GM12874 (cell line): Measurements from ENCODE around the gene DERA.

Experiments used
- TF ChIP-seq, protein P1 (sequence below): IDR thresholded peaks from 2 replicates; pipeline ENCODE4 v1.5.1; 2011; ENCODE audit warnings: low read depth, mild to moderate bottlenecking, control low read depth, low read length, moderate library complexity; ENCODE audit not compliant: insufficient read depth

DERA gene

DNA sequence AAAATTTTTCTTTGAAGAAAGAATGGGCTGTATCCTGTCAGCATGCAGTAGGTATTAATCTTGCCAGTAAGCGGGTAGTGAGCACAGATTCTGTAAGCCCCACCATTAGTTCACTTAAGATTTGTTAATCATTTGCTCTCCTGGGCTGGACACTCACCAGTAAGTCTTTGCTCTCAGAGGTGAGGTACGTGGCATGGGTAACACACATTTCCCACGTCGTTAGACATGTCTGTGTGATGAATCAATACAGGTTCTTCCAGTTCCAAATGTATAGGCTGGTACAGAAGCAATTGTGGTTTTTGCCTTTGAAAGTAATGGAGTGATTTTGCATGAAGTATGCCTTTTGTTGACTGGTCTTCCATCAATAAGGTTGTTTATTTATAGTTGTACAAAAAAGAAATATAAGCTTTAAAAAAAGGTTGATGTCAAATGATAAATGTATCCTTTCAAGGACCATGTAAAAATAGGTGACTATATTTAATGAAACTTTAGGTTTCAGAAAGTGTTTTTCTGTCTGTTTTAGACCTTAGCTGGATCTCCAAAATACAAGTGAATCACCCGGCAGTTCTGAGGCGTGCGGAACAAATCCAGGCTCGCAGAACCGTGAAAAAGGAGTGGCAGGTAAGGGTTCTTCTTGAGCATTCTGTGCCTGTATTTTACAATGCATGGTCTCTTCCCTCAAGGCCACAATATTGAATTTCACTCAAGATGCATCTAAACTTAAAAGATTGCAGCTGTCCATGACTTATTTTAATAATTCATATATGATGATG lies 45.5 kb downstream of the DERA start:
- TF ChIP-seq, protein P1, sequence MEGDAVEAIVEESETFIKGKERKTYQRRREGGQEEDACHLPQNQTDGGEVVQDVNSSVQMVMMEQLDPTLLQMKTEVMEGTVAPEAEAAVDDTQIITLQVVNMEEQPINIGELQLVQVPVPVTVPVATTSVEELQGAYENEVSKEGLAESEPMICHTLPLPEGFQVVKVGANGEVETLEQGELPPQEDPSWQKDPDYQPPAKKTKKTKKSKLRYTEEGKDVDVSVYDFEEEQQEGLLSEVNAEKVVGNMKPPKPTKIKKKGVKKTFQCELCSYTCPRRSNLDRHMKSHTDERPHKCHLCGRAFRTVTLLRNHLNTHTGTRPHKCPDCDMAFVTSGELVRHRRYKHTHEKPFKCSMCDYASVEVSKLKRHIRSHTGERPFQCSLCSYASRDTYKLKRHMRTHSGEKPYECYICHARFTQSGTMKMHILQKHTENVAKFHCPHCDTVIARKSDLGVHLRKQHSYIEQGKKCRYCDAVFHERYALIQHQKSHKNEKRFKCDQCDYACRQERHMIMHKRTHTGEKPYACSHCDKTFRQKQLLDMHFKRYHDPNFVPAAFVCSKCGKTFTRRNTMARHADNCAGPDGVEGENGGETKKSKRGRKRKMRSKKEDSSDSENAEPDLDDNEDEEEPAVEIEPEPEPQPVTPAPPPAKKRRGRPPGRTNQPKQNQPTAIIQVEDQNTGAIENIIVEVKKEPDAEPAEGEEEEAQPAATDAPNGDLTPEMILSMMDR, result no peak

DNA sequence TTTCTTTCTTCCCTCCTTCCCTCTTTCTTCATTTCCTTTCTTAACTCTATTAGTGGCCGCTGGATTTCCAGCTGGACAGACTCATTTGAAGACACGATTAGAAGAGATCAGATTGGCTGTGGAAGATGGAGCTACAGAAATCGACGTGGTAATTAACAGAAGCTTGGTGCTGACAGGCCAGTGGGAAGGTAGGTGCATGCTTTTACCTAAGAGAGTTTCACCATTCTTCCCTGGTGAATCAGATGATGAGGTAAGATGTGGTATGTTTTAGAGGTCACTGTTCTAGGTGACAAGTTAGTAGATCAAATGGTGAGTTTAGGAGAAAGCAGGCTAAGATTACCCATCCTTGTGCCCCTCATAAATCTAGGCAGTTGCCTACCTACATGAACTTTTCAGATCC lies 51.6 kb downstream of the DERA start:
- TF ChIP-seq, protein P1, result no peak

DNA sequence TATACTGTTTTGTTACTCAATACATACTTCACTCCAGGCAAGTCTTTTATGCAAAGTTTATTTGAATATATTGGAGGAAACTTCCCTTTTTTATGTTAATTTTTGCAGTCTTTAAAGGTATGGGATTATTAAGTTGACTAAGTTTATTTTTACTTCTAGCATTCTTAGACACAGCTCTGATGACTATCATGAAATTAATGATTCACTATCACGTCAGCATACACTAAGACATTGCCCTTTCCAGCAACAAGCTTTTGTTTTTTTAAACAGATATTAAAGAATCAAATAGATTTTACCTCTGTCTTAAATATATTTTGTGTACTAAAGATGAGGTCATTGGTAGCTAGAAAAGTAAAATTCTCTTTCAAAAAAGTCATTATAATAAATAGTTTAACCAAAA lies 52.1 kb downstream of the DERA start:
- TF ChIP-seq, protein P1, result no peak

DNA sequence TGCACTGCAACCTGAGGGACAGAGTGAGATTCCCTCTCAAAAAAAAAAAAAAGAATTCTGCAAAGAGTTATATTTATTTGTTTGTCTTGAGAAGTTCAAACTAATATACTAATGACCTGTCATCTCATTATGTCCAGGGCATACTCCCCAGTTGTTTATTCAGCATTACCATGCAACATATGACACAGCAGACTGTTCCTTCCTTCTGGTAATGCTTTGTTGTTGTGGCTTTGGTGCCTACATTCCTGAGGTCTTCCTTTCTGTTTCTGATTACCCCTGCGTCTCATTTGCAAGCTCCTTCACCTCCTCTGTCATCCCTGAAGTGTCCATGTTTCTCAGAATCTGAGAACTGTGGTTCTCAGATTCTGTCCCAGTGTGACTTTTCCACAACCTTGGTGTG lies 55.3 kb downstream of the DERA start:
- TF ChIP-seq, protein P1, result no peak

DNA sequence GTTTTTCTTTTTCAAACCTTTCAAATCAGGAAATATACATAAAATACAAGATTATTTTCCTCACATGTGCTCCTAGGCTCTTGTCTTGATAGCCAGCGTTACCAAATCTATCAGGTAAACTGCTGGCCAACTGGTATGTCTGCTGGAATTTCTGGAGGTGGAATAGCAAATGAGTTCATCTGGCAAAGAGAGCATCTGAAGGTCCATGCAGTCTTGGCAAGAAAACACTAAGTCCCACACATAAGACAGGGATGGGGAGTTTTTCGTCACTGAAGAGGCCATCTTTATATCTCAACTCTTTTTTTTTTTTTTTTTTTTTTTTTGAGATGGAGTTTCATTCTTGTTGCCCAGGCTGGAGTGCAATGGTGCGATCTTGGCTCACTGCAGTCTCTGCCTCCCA lies 60.1 kb downstream of the DERA start:
- TF ChIP-seq, protein P1, result no peak

DNA sequence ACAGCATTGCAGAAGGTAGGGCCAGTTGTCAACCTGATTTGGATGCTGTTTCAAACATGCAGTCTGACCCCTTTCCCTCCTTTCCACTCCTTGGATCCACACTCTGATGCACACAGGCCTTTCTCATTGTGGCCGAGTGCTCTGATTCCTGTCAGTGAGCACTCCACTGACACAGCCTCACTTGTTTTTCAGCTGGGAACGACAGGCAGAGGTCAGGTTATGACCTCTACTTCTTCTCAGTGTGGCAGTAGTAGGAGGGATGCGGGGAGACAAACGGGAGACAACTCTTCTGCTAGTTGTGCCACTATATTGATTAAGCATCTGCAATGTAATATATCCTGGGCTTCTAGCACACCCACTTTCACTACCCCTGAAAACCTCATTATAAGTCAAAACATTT lies 61.8 kb downstream of the DERA start:
- TF ChIP-seq, protein P1, result no peak

DNA sequence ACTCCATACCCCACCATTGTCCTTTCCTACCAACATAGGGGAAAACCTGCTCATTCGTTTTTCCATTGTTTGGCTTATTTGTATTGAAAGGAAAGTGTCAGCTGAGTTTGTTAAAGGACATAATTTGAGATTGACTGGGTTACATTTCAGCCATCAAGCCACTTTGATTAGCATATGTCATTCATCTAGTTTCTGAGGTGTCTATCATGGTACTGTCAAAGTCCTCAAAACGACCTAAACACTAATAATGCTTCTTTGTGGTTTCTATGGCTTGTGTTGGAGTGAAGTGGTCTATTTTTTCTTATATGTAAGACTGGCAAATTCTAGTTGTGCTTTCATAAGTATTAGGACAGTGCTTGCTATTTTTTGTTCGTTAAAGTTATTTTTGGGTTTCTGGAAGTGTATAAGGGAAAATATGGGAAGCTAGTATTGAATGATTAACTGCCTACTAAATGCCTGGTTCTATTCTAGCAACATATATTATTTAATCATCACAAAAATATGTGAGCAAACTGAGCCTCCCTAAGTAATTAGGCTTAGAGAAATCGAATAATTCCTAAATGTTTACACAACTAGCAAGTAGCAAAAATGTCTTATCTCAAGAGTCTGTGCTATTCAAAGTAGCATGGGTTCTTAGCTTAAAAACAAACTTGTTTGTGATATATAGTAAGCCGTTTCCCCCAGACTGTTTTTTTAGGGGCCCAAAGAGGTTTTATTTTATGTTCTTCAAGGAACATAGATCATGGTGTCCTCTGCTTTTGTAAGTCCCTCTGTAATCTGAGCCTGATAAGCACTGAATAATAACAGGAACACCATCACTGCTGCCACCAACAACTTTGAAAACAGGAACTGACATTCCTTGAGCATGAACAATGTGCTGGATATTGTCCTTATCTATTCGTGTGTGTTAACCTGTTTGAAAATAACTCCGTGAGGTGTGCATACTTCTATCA lies 67.1 kb downstream of the DERA start:
- TF ChIP-seq, protein P1, result no peak
